Vagina (tissue), 2 donors: ENCODE measurements around the gene C10orf71. TPM values are rescaled to one million over a fixed set of nuclear protein-coding genes. Genes with fewer than 3 reads are reported as not detected.

Experiments
- DNase-seq, 2 donors: peaks; one replicate each; pipeline ENCODE4 v3.0.0-alpha.2; 2017; ENCODE audit errors: extremely low spot score in 2 of 2
- H3K27ac ChIP-seq: fragments of 200-600 bp; sonication (generic); one replicate; pipeline ENCODE4 v1.5.1; 2019
- H3K27me3 ChIP-seq: fragments of 200-600 bp; sonication (generic); one replicate; pipeline ENCODE4 v1.5.1; 2019
- H3K36me3 ChIP-seq, 2 donors: fragments of 200-600 bp; sonication (generic); one replicate each; pipeline ENCODE4 v1.5.1; 2017 to 2019
- H3K4me1 ChIP-seq: fragments of 200-600 bp; sonication (generic); one replicate; pipeline ENCODE4 v1.5.1; 2019
- H3K4me3 ChIP-seq, 2 donors: fragments of 200-600 bp; sonication (generic); 1 replicate in 1 of 2; 2 replicates in 1 of 2; pipeline ENCODE4 v1.5.1; 2016 to 2019
- H3K9me3 ChIP-seq: fragments of 200-600 bp; sonication (generic); one replicate; pipeline ENCODE4 v1.5.1; 2019
- POLR2A ChIP-seq, 2 donors: fragments of 450-650 bp; IDR thresholded peaks; one replicate each; pipeline ENCODE4 v1.6.1; 2017; ENCODE audit warnings: antibody characterized with exemption in 2 of 2, mild to moderate bottlenecking in 2 of 2, moderate library complexity in 2 of 2
- POLR2AphosphoS5 ChIP-seq, 2 donors: sonication (generic); formaldehyde crosslinking; IDR thresholded peaks; one replicate each; pipeline ENCODE4 v1.9.0; 2017; ENCODE audit warnings: antibody characterized with exemption in 2 of 2, mild to moderate bottlenecking in 2 of 2, low read depth in 1 of 2; ENCODE audit not compliant: insufficient read depth in 1 of 2
- intact Hi-C: fragments of 100-400 bp; cut with DNase I; formaldehyde crosslinking; loops from one replicate; pipeline ENCODE4 v1.15.1; 2023
- total RNA-seq: library from RNA; depleted of rRNA; stranded (reverse); fragments of >200 nt; gene quantifications from one replicate; pipeline ENCODE4 v1.2.3, GENCODE V29; 2016
- TF ChIP-seq, protein P1 (sequence below), 3 experiments: fragments of 450-650 bp in 2 of 3; fragments of 200-600 bp in 1 of 3; sonication (generic) in 1 of 3; IDR thresholded peaks; one replicate each; pipeline ENCODE4 v1.5.1; 2017 to 2019; ENCODE audit warnings: antibody characterized with exemption in 3 of 3, mild to moderate bottlenecking in 2 of 3, moderate library complexity in 2 of 3

Gene C10orf71
- total RNA-seq, 1 donor from 2014 or later: not detected

DNA sequence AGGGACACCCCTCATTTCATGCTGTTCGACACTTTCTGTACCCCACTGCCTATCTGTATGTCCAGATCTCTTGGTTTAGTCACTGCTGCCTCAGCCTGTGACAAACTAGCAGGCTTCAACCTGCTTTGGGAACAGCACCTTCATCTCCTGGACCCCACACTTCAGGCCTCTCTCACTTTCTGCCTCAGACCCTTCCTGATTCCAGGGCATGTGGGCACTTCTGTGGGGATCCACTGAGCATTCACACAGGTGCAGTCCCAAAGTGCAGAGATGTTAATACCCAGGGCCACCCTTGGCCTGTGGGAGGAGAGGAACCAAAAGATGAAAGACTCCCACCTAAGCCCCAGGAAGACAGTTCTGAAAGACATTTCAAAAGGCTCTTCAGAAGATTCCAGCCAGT is 29.4 kb upstream of the C10orf71 start:
- Histone ChIP-seq H3K36me3 (no peaks in the 10 kb centered on the region), H3K4me3 (no peak overlapping the region), H3K27ac (no peak overlapping the region), H3K9me3 (no peaks in the 10 kb centered on the region), H3K4me1 (peaks cover 4% of the 10 kb centered on the region), H3K27me3 (no peaks in the 10 kb centered on the region)
- DNase-seq: peak in 1 of 2 donors; percentile 54
- TF ChIP-seq POLR2AphosphoS5 (IDR thresholded peaks at IDR 0.05; ENCODE audit: insufficient read depth in 1 of 2, low read depth in 1 of 2): no peak
- TF ChIP-seq, protein P1, sequence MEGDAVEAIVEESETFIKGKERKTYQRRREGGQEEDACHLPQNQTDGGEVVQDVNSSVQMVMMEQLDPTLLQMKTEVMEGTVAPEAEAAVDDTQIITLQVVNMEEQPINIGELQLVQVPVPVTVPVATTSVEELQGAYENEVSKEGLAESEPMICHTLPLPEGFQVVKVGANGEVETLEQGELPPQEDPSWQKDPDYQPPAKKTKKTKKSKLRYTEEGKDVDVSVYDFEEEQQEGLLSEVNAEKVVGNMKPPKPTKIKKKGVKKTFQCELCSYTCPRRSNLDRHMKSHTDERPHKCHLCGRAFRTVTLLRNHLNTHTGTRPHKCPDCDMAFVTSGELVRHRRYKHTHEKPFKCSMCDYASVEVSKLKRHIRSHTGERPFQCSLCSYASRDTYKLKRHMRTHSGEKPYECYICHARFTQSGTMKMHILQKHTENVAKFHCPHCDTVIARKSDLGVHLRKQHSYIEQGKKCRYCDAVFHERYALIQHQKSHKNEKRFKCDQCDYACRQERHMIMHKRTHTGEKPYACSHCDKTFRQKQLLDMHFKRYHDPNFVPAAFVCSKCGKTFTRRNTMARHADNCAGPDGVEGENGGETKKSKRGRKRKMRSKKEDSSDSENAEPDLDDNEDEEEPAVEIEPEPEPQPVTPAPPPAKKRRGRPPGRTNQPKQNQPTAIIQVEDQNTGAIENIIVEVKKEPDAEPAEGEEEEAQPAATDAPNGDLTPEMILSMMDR (IDR thresholded peaks at IDR 0.05): no peak
- TF ChIP-seq POLR2A (IDR thresholded peaks at IDR 0.05): no peak
- intact Hi-C loops: no loop called here

DNA sequence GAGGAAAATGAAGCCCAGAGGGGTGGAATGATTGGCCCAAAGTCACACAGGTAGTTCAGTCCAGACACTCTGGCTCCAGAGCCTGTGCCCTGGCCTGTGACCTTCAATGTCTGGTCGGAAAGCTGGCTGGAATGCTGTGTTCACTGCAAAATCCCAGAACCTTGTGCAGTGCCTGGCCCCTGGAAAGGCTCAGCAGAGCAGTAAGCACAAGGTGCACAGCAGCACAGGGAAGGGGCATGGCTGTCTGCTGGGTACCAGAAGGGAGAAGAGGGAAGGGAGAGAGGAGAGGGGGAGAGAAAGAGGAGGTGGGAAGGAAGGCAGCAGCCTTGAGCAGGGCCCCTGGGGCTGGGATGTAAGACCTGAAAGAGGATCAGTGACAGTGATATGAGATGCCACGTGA is 28.4 kb upstream of the C10orf71 start:
- Histone ChIP-seq H3K4me3 (no peak overlapping the region), H3K36me3 (no peaks in the 10 kb centered on the region), H3K9me3 (no peaks in the 10 kb centered on the region), H3K27ac (no peak overlapping the region), H3K27me3 (no peaks in the 10 kb centered on the region), H3K4me1 (peaks cover 4% of the 10 kb centered on the region)
- TF ChIP-seq POLR2AphosphoS5 (IDR thresholded peaks at IDR 0.05; ENCODE audit: insufficient read depth in 1 of 2, low read depth in 1 of 2): no peak
- TF ChIP-seq, protein P1 (IDR thresholded peaks at IDR 0.05): no peak
- TF ChIP-seq POLR2A (IDR thresholded peaks at IDR 0.05): no peak
- intact Hi-C loops: no loop called here
- peak; percentile 70 to 82 for DNase-seq

DNA sequence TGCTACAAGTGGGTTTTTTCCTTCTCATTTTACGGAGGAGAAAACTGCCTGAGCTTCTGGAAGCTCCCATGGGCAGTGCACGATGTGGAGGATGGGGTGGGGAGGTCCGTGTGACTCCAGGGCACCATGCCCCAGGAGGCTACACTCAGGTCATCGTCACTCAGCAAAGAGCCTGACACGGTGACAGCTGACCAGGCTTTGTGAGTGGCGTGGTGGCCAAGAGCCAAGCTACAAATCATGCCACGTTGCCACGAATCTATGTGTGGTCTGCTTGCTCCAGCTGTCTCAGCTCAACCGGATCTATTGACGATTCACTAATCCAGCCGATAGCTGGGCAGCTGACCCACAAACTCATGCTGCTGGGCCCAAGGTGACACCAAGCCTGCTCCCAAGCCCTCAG is 27.6 kb upstream of the C10orf71 start:
- intact Hi-C loops: no loop called here
- no peak for TF ChIP-seq POLR2A (IDR thresholded peaks at IDR 0.05)
- TF ChIP-seq, protein P1 (IDR thresholded peaks at IDR 0.05): no peak
- TF ChIP-seq POLR2AphosphoS5 (IDR thresholded peaks at IDR 0.05; ENCODE audit: insufficient read depth in 1 of 2, low read depth in 1 of 2): no peak
- no peak overlapping the region for H3K27ac ChIP-seq
- H3K9me3 ChIP-seq: no peaks in the 10 kb centered on the region
- H3K27me3 ChIP-seq: no peaks in the 10 kb centered on the region
- no peaks in the 10 kb centered on the region for H3K36me3 ChIP-seq
- peak; percentile 58 to 84 for DNase-seq
- H3K4me3 ChIP-seq: no peak overlapping the region
- peaks cover 4% of the 10 kb centered on the region for H3K4me1 ChIP-seq

DNA sequence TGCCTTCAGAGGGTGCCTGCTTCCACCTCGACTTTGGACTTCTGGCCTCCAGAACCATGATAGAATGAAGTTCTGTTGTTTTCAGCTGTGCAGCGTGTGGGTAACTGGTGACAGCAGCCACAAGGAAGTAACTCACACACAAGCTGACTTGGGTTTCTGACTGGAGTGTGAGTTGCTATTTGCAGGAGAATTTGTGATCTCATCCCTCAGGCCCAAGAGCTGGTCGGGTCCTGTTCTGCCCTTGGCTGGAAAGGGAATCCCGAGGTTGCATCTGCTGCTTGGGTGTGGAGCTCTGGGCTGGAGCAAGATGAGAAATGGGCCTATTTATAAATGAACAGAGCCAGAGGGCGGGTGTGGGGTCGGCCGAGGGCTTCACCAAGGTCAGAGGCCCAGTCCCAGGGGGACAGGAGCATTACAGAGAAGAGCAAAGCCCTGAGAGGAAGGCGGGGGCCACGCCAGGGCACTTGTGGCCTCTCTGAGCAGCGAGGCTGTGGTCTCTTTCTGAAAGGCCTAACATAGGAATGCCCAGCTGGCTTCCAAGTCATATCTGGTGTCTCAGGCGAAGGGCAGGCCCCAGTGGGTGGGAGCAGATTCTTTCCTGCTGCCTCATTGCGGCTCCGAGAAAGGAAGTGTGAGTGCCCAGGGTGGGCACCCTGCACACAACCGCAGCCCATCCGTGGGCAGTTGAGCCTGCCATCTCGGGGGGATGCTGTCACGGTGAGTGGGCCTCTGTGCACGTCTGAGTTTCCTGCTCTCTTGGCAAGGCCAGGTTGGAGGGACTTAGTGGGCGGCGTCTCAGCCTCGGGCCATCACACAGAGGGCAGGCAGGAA is 26.5 kb upstream of the C10orf71 start:
- peak; percentile 70 to 87 for DNase-seq
- no peaks in the 10 kb centered on the region for H3K27me3 ChIP-seq
- peaks cover 4% of the 10 kb centered on the region for H3K4me1 ChIP-seq
- no peak overlapping the region for H3K27ac ChIP-seq
- intact Hi-C loops: no loop called here
- peak in 1 of 2 donors; percentile 27 for TF ChIP-seq POLR2AphosphoS5 (IDR thresholded peaks at IDR 0.05; ENCODE audit: insufficient read depth in 1 of 2, low read depth in 1 of 2)
- TF ChIP-seq POLR2A (IDR thresholded peaks at IDR 0.05): no peak
- TF ChIP-seq, protein P1 (IDR thresholded peaks at IDR 0.05): no peak
- no peaks in the 10 kb centered on the region for H3K36me3 ChIP-seq
- no peak overlapping the region for H3K4me3 ChIP-seq
- no peaks in the 10 kb centered on the region for H3K9me3 ChIP-seq

DNA sequence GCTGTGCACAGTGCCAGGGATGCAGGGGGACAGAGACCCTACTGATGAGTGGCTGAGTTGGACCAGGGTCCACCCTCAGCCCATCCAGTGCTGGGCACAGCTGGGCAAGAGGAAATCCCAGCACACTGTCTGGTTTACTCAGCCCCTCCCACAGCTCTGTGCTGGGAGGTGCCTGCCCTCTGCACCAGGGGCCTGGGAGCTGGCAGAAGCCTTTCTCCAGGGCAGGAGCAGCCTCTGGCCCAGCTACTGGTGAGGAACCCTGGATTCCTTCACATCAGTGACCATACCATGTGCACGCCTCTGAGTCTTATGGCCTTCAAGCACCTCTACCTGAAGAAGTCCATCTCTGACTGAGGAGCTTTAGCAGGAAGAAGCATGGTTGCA is 25.9 kb upstream of the C10orf71 start:
- Histone ChIP-seq H3K4me1 (peaks cover 4% of the 10 kb centered on the region), H3K36me3 (no peaks in the 10 kb centered on the region), H3K27me3 (no peaks in the 10 kb centered on the region), H3K27ac (no peak overlapping the region), H3K9me3 (no peaks in the 10 kb centered on the region), H3K4me3 (no peak overlapping the region)
- DNase-seq: peak; percentile 52 to 83
- intact Hi-C loops: no loop called here
- TF ChIP-seq, protein P1 (IDR thresholded peaks at IDR 0.05): no peak
- no peak for TF ChIP-seq POLR2AphosphoS5 (IDR thresholded peaks at IDR 0.05; ENCODE audit: insufficient read depth in 1 of 2, low read depth in 1 of 2)
- no peak for TF ChIP-seq POLR2A (IDR thresholded peaks at IDR 0.05)
